K562 (cell line): ENCODE measurements around the gene PTCRA. TPM values are rescaled to one million over a fixed set of nuclear protein-coding genes. Genes with fewer than 3 reads are reported as not detected.

Source experiments
- FIP1L1 ChIP-seq: fragments of 200-400 bp; formaldehyde crosslinking; IDR thresholded peaks from 2 replicates; pipeline ENCODE4 v1.6.1; 2018; ENCODE audit warnings: mild to moderate bottlenecking, low read depth, low read length; ENCODE audit not compliant: poor library complexity, severe bottlenecking
- FOXK1 ChIP-seq: sonication (generic); formaldehyde crosslinking; IDR thresholded peaks from 2 replicates; pipeline ENCODE4 v1.8.0; 2022; ENCODE audit warnings: missing genetic modification reagents, mild to moderate bottlenecking, borderline replicate concordance
- HDAC8 ChIP-seq: fragments of 450-650 bp; IDR thresholded peaks from 2 replicates; pipeline ENCODE4 v1.6.1; 2016; ENCODE audit warnings: mild to moderate bottlenecking, missing genetic modification characterization, moderate library complexity, missing compliant biosample characterization
- HNRNPH1 ChIP-seq: fragments of 200-400 bp; formaldehyde crosslinking; optimal IDR thresholded peaks from 2 replicates; pipeline ENCODE3; 2017; ENCODE audit warnings: low read depth, mild to moderate bottlenecking, low read length, moderate library complexity
- HSF4 ChIP-seq: fragments of 250-450 bp; sonication (Bioruptor Pico); IDR thresholded peaks from 2 replicates; pipeline ENCODE4 v2.1.2; 2022; ENCODE audit warnings: mild to moderate bottlenecking, moderate library complexity, borderline replicate concordance
- JUND ChIP-seq, 2 experiments: IDR thresholded peaks; 2 replicates in 1 of 2; 3 replicates in 1 of 2; pipeline ENCODE4 v1.6.1; 2011; ENCODE audit warnings: borderline replicate concordance in 2 of 2, low read depth in 2 of 2, low read length in 2 of 2, improper control_type of control experiment in 1 of 2, missing biosample characterization in 1 of 2, missing genetic modification characterization in 1 of 2, missing genetic modification reagents in 1 of 2
- KLF1 ChIP-seq: fragments of 450-650 bp; IDR thresholded peaks from 2 replicates; pipeline ENCODE4 v1.6.1; 2016; ENCODE audit warnings: missing genetic modification characterization, missing compliant biosample characterization
- L3MBTL2 ChIP-seq: fragments of 450-650 bp; IDR thresholded peaks from 2 replicates; pipeline ENCODE4 v1.6.1; 2016; ENCODE audit warnings: mild to moderate bottlenecking, moderate library complexity
- MYC ChIP-seq, 2 experiments: fragments of 250-450 bp in 1 of 2; sonication (Bioruptor Pico) in 1 of 2; IDR thresholded peaks; 2 replicates each; pipeline versions ENCODE4 v1.5.1 to v1.6.1; 2012 to 2021; ENCODE audit warnings: low read depth in 2 of 2, borderline replicate concordance in 1 of 2, improper control_type of control experiment in 1 of 2, low read length in 1 of 2, mild to moderate bottlenecking in 1 of 2, moderate library complexity in 1 of 2
- SNIP1 ChIP-seq: fragments of 450-650 bp; IDR thresholded peaks from 2 replicates; pipeline ENCODE4 v1.7.1; 2017; ENCODE audit warnings: low read depth, mild to moderate bottlenecking
- ZNF121 ChIP-seq: sonication (generic); formaldehyde crosslinking; conservative IDR thresholded peaks from 2 replicates; pipeline ENCODE4 v1.8.0; 2022; ENCODE audit warnings: missing genetic modification reagents
- ZNF133 ChIP-seq: fragments of 250-450 bp; sonication (Bioruptor Pico); IDR thresholded peaks from 2 replicates; pipeline ENCODE4 v1.4.0; 2020; ENCODE audit warnings: mild to moderate bottlenecking
- ZNF175 ChIP-seq: fragments of 200-800 bp; sonication (Bioruptor generic); IDR thresholded peaks from 2 replicates; pipeline ENCODE4 v1.6.1; 2016; ENCODE audit warnings: low read depth, mild to moderate bottlenecking, missing genetic modification characterization, missing compliant biosample characterization
- ZNF239 ChIP-seq: fragments of 250-450 bp; sonication (Bioruptor Pico); IDR thresholded peaks from 2 replicates; pipeline ENCODE4 v1.4.0; 2020; ENCODE audit warnings: mild to moderate bottlenecking
- ZNF24 ChIP-seq: fragments of 450-650 bp; IDR thresholded peaks from 2 replicates; pipeline ENCODE4 v1.6.1; 2016
- ZNF324 ChIP-seq: fragments of 250-450 bp; sonication (Bioruptor Pico); IDR thresholded peaks from 2 replicates; pipeline ENCODE4 v1.4.0; 2020; ENCODE audit warnings: mild to moderate bottlenecking
- ZNF354B ChIP-seq: fragments of 250-450 bp; sonication (Bioruptor Pico); IDR thresholded peaks from 2 replicates; pipeline ENCODE4 v1.4.0; 2020
- ZNF707 ChIP-seq: fragments of 250-450 bp; sonication (Bioruptor Pico); conservative IDR thresholded peaks from 2 replicates; pipeline ENCODE4 v1.8.0; 2022; ENCODE audit warnings: inconsistent platforms, mild to moderate bottlenecking, moderate library complexity
- polyA plus RNA-seq, 8 experiments: library from polyadenylated mRNA; depleted of rRNA in 4 of 8; stranded (reverse) in 5 of 8; unstranded in 3 of 8; fragments of >200 nt; fragmentation: Nextera tagmentation in 2 of 8; fragmentation: Illumina TruSeq in 1 of 8; extraction: Ambion mirVana in 2 of 8; extraction: Trizol in 1 of 8; gene quantifications; 2 replicates each; pipeline versions ENCODE4 v1.2.1 to v1.2.3, GENCODE V29; 2011 to 2014; ENCODE audit warnings: inconsistent platforms in 1 of 8, missing spikeins in 1 of 8
- total RNA-seq, 7 experiments: library from RNA; depleted of rRNA in 6 of 7; stranded (reverse); fragments of >200 nt in 6 of 7; fragmentation: Illumina TruSeq in 2 of 7; extraction: Trizol in 2 of 7; gene quantifications; 2 replicates each; pipeline versions ENCODE4 v1.2.1 to v1.2.3, GENCODE V29; 2011 to 2021; ENCODE audit warnings: low replicate concordance in 1 of 7
- TF ChIP-seq, protein P1 (sequence below): fragments of 450-650 bp; formaldehyde crosslinking; conservative IDR thresholded peaks from 2 replicates; pipeline ENCODE4 v1.4.0; 2022; ENCODE audit warnings: mild to moderate bottlenecking, missing genetic modification characterization
- TF ChIP-seq, protein P2 (sequence below): sonication (generic); formaldehyde crosslinking; IDR thresholded peaks from 2 replicates; pipeline ENCODE4 v1.4.0; 2020; ENCODE audit warnings: mild to moderate bottlenecking, missing genetic modification reagents
- TF ChIP-seq, protein P3 (sequence below): fragments of 250-450 bp; sonication (Bioruptor Pico); IDR thresholded peaks from 2 replicates; pipeline ENCODE4 v1.9.0; 2021; ENCODE audit warnings: mild to moderate bottlenecking
- TF ChIP-seq, protein P4 (sequence below): fragments of 450-650 bp; IDR thresholded peaks from one replicate; pipeline ENCODE4 v1.6.1; 2018; ENCODE audit warnings: mild to moderate bottlenecking, moderate library complexity; ENCODE audit not compliant: partially characterized antibody

The PTCRA gene
- total and polyA plus RNA-seq, 9 of the 15 experiments (the other 6 are each of a cell fraction or from before 2014, with no cell fraction given) = 0.21 TPM; not detected in 8

DNA sequence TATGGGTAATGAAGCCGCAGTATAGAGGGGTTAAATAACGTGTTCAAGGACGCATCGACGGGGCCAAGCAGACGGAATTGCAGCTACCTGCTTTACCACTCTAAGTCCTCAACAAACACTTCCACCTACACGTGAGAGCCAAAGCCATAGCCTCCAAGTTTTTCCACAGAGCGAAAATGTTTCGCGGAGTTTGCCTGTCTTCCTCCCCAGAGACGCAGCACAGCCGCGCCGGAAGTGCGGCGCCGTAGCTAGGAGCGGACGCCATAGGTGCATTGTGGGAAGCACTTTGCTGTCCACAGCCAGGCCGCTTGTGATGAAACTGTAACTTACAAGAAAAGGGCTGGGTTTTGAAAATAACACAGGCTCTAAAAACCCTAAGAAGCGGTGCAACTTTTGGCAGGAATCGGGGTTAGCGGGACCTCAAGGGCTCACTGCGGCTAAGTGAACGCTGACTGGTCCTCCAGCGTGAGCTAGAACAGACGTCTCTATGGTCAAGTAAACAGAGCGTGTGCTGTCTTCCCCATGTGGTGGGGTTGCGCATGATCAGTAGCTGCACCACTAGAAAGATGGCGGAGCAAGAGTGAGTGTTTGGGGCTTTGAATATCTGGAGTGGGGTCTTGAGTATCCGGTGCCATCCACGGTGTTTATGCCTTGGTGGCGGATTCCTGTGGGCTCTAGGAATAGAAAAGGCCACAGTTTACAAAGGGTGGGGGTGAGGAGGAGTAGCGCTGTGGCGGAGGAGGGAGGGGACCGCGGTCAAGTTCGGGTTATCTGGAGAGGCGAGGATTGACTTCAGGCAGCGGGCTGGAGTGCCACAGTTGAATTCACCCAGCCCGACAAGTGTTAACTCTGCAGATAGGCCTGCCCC, 36.2 kb upstream of the PTCRA start, which contains the start of gene RPL7L1 (continued):
- TF ChIP-seq, protein P1, sequence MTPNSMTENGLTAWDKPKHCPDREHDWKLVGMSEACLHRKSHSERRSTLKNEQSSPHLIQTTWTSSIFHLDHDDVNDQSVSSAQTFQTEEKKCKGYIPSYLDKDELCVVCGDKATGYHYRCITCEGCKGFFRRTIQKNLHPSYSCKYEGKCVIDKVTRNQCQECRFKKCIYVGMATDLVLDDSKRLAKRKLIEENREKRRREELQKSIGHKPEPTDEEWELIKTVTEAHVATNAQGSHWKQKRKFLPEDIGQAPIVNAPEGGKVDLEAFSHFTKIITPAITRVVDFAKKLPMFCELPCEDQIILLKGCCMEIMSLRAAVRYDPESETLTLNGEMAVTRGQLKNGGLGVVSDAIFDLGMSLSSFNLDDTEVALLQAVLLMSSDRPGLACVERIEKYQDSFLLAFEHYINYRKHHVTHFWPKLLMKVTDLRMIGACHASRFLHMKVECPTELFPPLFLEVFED = peak; percentile 83
- TF ChIP-seq ZNF121 (CRISPR knock-in tag) = no peak
- peak; percentile 24; the same call in 1 of the 2 replicates for TF ChIP-seq ZNF707 (CRISPR knock-in tag)
- TF ChIP-seq ZNF175 = no peak; the same call in 1 of the 2 replicates
- no peak for TF ChIP-seq HSF4
- TF ChIP-seq FIP1L1 = no peak
- peak; percentile 60; the same call in 1 of the 2 replicates for TF ChIP-seq ZNF24
- TF ChIP-seq ZNF324 (CRISPR knock-in tag) = no peak
- 0 out of 2 replicates have a peak, but pooled peaks have one; percentile 3 for TF ChIP-seq ZNF239
- TF ChIP-seq L3MBTL2 = peak; percentile 82
- no peak for TF ChIP-seq ZNF354B
- peak; percentile 52 for TF ChIP-seq JUND (IDR thresholded peaks at IDR 0.05; ENCODE audit: borderline replicate concordance, low read depth, low read length)
- 0 out of 3 replicates have a peak, but pooled peaks have one; percentile 23 for TF ChIP-seq JUND (tag; IDR thresholded peaks at IDR 0.05; ENCODE audit: borderline replicate concordance, low read depth, low read length)
- TF ChIP-seq, protein P2, sequence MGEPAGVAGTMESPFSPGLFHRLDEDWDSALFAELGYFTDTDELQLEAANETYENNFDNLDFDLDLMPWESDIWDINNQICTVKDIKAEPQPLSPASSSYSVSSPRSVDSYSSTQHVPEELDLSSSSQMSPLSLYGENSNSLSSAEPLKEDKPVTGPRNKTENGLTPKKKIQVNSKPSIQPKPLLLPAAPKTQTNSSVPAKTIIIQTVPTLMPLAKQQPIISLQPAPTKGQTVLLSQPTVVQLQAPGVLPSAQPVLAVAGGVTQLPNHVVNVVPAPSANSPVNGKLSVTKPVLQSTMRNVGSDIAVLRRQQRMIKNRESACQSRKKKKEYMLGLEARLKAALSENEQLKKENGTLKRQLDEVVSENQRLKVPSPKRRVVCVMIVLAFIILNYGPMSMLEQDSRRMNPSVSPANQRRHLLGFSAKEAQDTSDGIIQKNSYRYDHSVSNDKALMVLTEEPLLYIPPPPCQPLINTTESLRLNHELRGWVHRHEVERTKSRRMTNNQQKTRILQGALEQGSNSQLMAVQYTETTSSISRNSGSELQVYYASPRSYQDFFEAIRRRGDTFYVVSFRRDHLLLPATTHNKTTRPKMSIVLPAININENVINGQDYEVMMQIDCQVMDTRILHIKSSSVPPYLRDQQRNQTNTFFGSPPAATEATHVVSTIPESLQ (CRISPR knock-in tag) = peak; percentile 58; the same call in 1 of the 2 replicates
- TF ChIP-seq SNIP1 = peak; percentile 87
- TF ChIP-seq, protein P3, sequence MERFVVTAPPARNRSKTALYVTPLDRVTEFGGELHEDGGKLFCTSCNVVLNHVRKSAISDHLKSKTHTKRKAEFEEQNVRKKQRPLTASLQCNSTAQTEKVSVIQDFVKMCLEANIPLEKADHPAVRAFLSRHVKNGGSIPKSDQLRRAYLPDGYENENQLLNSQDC (CRISPR knock-in tag) = peak; percentile 69; the same call in 1 of the 2 replicates
- TF ChIP-seq MYC (IDR thresholded peaks at IDR 0.05; ENCODE audit: low read depth, low read length) = peak; percentile 99
- TF ChIP-seq MYC (CRISPR knock-in tag; IDR thresholded peaks at IDR 0.05; ENCODE audit: borderline replicate concordance, low read depth) = peak; percentile 97
- TF ChIP-seq KLF1 (tag) = peak; percentile 85; the same call in 1 of the 2 replicates
- no peak for TF ChIP-seq HNRNPH1
- no peak for TF ChIP-seq ZNF133 (CRISPR knock-in tag)
- no peak for TF ChIP-seq HDAC8 (tag)
- peak; percentile 96 for TF ChIP-seq FOXK1
- TF ChIP-seq, protein P4, sequence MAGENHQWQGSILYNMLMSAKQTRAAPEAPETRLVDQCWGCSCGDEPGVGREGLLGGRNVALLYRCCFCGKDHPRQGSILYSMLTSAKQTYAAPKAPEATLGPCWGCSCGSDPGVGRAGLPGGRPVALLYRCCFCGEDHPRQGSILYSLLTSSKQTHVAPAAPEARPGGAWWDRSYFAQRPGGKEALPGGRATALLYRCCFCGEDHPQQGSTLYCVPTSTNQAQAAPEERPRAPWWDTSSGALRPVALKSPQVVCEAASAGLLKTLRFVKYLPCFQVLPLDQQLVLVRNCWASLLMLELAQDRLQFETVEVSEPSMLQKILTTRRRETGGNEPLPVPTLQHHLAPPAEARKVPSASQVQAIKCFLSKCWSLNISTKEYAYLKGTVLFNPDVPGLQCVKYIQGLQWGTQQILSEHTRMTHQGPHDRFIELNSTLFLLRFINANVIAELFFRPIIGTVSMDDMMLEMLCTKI = no peak
